Activated T-cell treated with anti-CD3 and anti-CD28 coated beads for 48 hours (primary cell): ENCODE measurements around the gene UBN1.

Experiments used
- DNase-seq: peaks from one replicate; pipeline ENCODE4 v3.0.0-alpha.2; 2020; ENCODE audit warnings: low read depth

Gene UBN1

DNA sequence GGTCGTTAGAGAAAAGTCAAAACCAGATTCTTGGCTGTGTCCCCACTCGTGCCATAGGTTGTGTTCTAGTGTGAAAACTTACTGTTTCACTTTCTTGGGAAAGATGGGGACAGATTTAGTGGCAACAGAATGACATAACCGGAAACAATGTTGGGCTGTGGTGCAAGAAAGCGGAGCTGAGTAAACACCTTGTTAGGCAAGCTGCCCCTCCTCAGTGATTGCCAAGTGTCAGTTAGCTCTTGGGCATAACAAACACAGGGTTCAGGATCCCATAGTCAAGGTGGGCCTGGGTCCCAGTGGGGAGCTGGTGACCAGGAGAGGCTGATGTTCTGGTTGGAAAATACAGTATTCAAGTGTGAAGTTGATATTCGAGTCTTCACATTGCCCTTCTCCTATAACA, 15.4 kb downstream of the UBN1 start:
- no peak for DNase-seq

- DNase-seq: no peak
These were observed 17.4 kb downstream of the UBN1 start for GRCh38 chr16:4864728-4865127.

GRCh38 chr16:4865231-4865860, 18.1 kb downstream of the UBN1 start:
- DNase-seq: no peak

- no peak for DNase-seq
These were observed 19.3 kb downstream of the UBN1 start for GRCh38 chr16:4866586-4866985.

DNA sequence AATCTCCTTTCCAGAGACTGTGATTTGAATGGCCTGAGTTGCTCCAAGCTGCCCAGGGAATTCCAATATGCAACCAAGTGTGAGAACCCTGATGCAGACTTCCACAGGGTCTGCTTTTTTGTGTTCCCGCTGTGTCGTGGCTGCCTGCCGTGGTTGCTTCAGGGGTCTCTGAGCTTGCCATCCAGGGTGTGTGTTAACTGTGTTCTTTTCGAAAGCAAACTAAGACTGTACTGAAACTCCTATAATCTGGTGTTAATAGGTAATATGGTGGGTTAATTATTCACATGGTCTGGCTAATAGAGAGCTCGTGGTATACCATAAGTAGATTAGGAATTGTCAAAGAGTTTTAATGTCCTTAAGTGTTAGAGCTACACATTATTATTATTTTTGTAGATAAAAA, 20.7 kb downstream of the UBN1 start:
- DNase-seq: no peak

DNA sequence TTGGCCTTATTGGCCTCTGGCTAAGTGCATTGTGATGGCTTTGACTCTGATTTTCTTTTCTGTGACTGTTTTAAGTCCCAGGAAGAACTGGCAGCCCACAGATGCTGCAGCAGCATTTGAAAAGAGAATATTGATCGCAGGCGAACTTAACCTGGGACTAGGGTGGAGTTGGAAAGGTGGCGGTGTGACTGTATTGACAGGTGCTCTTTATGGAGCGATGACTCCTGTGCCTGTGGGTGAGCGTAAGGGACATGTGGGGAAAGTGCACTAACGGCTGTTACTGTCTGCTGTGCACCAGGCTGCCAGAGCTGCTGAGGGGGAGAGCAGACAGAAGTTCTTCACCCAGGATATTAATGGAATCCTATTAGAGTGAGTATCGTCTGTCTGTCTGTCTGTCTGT, 21.3 kb downstream of the UBN1 start:
- DNase-seq: no peak

GRCh38 chr16:4869147-4869805, 22.0 kb downstream of the UBN1 start:
- DNase-seq: no peak

- DNase-seq: no peak
These were observed 22.9 kb downstream of the UBN1 start for GRCh38 chr16:4870138-4870671.

DNA sequence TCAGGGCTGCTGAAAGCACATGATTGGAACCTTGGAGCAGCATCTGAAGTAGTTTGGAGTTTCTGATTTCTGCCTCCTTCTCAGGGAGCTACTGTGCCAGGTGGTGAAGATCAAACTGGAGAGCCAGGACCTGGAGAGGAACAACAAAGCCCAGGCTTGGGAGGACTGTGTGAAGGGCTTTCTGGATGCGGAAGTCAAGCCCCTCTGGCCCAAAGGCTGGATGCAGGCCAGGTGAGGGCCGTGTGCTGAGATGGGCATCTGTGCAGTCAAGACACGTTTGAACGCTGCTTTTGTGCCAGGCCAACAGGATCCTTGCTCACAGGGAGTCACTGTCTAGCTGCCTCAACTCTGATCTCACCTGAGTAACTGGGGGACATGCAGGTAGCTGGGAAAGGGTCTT, 23.8 kb downstream of the UBN1 start:
- DNase-seq: no peak

DNA sequence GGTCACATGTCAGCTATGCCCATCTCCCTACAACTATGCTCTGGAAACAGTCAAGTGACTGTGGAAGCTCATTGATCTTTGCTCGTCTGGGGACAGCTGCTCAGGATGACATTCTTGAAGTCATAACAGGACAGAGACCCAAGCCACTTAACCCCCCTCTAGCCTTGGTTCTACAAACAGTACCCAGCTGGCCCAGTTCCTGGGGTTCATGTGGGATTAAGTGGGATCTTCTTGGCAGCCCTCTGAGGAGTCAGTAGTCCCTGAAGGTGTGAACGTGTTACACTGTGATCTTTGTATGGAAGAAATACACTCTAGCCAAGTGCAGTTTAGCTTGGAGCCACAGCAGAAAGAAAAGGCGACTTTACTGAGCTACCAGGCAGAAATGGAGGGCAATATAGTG, 25.8 kb downstream of the UBN1 start:
- no peak for DNase-seq

DNA sequence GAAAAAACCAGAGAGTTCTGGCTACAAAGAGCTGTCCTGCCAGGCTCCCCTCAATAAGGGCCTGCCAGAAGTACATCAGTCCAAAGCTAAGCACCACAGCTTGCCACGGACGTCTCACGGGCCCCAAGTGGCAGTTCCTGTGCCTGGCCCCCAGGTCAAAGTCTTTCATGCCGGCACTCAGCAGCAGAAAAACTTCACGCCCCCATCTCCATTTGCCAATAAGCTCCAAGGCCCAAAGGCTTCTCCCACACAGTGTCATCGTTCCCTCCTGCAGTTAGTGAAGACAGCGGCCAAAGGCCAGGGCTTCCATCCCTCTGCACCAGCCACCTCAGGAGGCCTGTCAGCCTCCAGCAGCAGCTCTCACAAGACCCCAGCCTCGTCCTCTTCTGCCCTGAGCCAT, 27.4 kb downstream of the UBN1 start:
- DNase-seq: no peak

DNA sequence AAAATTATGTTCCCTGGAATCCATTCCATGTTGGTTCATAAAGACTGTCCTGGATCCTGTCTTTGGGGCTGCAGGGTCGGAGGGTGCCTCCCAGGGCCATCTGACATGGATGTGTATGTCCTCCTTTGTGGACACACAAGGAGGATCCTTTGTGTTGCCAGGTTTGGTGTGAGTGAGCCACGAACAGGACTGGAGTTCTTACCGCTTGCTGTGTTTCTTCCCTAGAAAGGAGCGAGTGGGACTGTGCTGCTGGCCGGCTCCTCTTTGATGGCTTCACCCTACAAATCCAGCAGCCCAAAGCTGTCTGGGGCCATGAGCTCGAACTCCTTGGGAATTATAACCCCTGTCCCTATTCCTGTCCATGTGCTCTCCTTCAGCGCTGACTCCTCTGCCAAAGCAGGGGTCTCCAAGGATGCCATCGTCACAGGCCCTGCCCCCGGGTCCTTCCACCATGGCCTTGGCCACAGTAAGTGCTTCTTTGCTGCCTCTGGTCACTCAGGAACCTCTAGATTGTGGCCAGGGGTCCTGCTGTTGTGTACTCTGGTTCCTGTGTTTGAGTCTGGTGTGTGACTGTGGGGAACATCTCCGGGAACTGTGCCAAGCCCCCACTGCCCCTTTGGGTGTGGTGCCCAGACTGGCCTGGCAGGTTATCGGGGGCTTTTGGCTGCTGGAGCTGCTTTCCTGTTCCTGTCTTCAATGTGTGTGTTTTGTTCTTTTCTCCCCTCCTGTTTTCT, 29.5 kb downstream of the UBN1 start:
- DNase-seq: no peak

DNA sequence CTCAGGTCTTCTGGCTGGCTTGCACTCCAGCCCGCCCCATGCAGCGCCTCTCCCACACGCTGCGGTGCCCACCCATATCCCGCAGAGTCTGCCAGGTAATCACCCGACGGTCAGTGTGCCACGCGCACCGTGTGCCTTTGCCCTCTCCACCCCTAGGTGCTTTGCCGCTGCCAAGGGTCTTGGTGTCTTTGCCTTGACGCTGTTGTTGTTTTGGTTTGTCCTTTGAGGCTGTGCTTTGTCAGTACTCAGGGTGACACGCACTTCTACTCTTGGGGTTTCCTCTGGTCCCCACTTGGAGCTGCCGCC, 30.1 kb downstream of the UBN1 start:
- DNase-seq: no peak

DNA sequence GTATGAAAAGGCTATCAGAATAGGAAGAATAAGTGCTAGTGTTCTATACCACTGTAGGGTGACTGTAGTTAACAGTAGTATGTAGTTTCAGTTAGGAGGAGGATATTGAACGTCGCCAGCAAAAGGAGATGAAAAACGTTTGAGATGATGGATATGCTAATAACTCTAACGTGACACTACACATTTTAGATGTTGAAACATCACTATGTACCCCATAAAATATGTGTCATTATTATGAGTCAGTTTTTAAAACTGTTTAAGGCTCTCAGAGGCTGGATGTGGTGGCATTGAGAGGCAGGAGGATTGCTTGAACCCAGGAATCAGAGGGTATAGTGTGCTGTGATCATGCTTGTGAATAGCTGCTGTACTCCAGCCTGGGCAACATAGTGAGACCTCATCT, 31.8 kb downstream of the UBN1 start:
- DNase-seq: no peak

- DNase-seq: no peak
These were observed 32.8 kb downstream of the UBN1 start for GRCh38 chr16:4880006-4880580.

DNA sequence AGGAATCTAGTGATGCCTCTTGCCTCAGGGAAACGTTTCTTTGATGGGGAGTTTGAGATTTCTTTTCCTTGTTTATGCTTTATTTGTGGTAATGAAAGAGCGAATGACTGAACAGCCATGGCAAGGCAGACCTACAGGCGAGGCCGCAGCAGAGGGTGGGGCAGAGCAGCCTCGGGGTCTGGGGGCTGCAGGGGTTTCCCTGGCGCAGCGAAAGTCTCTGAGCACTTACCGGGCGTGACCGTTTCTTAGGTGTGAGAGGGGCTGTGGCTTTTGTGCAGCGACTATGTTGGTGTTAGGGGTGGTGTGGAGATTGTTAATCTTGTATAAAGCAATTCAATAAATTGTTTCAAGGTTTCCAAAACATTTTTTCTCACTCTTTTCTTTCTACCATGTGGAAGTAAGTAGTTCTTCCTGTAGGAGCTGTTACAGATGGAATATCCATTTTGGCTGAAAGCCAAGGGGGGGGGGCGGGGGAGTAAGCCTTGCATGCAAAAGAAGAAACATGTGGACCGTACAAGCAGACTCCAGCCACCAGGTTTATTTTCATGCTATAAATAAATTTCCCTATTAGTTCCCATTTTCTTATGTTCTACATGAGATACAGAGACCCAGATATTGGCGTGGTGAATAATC, 34.8 kb downstream of the UBN1 start:
- DNase-seq: no peak

GRCh38 chr16:4882633-4883285, 35.5 kb downstream of the UBN1 start:
- no peak for DNase-seq

DNA sequence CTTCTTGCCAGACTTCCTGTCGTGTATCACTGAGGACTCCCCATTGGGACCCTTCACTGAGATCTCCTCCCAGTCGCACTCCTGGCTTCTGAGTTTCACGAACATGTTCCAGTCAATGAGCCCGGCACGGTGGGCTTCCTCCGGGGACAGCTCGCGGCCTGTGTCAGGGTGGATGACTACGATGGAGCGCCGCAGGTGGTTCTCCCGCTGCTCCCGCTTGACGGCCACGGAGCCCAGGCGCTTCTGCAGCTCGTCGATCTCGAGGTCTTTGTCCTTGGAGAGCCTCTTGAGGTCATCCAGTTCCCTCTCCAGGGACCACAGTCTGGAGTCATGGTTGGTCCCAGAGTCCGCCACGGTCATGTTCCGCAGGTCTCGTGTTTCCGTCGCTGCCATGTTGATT, 36.2 kb downstream of the UBN1 start:
- no peak for DNase-seq

DNA sequence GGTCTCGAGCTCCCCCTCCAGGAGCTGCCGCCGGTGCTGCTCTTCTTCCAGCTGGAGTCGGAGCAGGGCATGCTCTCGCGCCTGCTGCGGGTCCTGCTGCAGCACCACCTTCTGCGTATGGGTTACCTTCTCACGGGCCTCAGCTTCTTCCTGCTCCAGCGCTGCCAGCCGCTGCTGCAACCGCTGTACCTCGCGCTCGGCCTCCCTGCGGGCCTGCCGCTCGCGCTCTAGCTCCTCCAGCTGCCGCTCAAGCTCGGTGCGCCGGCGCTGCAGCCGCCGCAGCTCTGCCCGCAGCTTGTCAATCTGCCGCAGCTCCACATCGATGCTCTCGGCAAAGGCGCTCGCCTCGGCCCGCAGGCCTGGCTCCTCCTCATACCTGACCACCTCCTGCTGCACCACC, 36.9 kb downstream of the UBN1 start:
- no peak for DNase-seq

GRCh38 chr16:4884972-4885874, 37.9 kb downstream of the UBN1 start:
- DNase-seq: no peak

DNA sequence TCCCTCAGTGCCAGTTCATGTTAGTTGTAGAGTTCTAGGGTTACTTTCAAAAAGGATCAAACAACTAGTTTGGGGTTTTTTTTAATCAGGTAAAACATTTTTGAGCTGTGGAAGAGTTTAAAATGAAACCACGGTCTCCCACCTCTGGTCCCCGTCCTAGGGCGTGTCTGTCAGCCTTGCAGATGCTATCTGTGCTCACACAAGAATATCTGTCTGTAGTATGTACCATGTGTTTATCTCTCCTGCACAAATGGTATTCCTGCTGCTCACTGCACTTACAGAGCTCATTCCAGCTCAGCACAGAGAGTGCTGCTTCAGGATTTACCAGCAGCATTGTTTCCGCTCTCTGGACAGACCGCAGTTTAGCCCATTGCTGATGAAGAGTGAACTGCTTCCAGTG, 38.9 kb downstream of the UBN1 start:
- no peak for DNase-seq
